H9 (cell line): Measurements from ENCODE around the gene CACNA1F. TPM values are rescaled to one million over a fixed set of nuclear protein-coding genes. Genes with fewer than 3 reads are reported as not detected.

Experiments used
- DNase-seq: peaks from one replicate; pipeline ENCODE4 v3.0.0-alpha.2; 2017
- H2AFZ ChIP-seq: one replicate; pipeline ENCODE4 v1.6.1; 2013; ENCODE audit warnings: mild to moderate bottlenecking, low read length, control low read depth, moderate library complexity
- H2AK5ac ChIP-seq: 2 replicates; pipeline ENCODE4 v1.6.1; 2013; ENCODE audit warnings: low read length, control low read depth, mixed read lengths; ENCODE audit not compliant: insufficient read length
- H2BK120ac ChIP-seq: one replicate; pipeline ENCODE4 v1.6.1; 2013; ENCODE audit warnings: low read depth, mild to moderate bottlenecking, low read length, control low read depth, inconsistent platforms; ENCODE audit not compliant: poor library complexity, severe bottlenecking
- H2BK12ac ChIP-seq: 2 replicates; pipeline ENCODE4 v1.6.1; 2013; ENCODE audit warnings: low read length, control low read depth, mixed read lengths, low read depth; ENCODE audit not compliant: insufficient read length
- H2BK15ac ChIP-seq: 2 replicates; pipeline ENCODE4 v1.6.1; 2013; ENCODE audit warnings: low read depth, low read length, control low read depth
- H2BK20ac ChIP-seq: one replicate; pipeline ENCODE4 v1.6.1; 2013; ENCODE audit warnings: low read depth, mild to moderate bottlenecking, low read length, control low read depth, inconsistent platforms; ENCODE audit not compliant: poor library complexity, severe bottlenecking
- H2BK5ac ChIP-seq: 2 replicates; pipeline ENCODE4 v1.6.1; 2013; ENCODE audit warnings: low read length, control low read depth, mixed read lengths; ENCODE audit not compliant: insufficient read length
- H3K14ac ChIP-seq: 2 replicates; pipeline ENCODE4 v1.6.1; 2013; ENCODE audit warnings: low read length, control low read depth; ENCODE audit not compliant: insufficient read depth
- H3K18ac ChIP-seq: 2 replicates; pipeline ENCODE4 v1.6.1; 2013; ENCODE audit warnings: low read depth, mild to moderate bottlenecking, mixed read lengths, low read length, control low read depth; ENCODE audit not compliant: insufficient read length
- H3K23ac ChIP-seq: 2 replicates; pipeline ENCODE4 v1.6.1; 2013; ENCODE audit warnings: low read length, control low read depth, mixed read lengths, low read depth; ENCODE audit not compliant: insufficient read length
- H3K23me2 ChIP-seq: 2 replicates; pipeline ENCODE4 v1.6.1; 2013; ENCODE audit warnings: low read depth, mild to moderate bottlenecking, mixed read lengths, low read length, control low read depth; ENCODE audit not compliant: insufficient read length, poor library complexity, severe bottlenecking
- H3K27ac ChIP-seq: 2 replicates; pipeline ENCODE4 v1.5.1; 2013; ENCODE audit warnings: low read length, control low read depth, mixed read lengths, low read depth; ENCODE audit not compliant: insufficient read length
- H3K27me3 ChIP-seq: 2 replicates; pipeline ENCODE4 v1.6.1; 2013; ENCODE audit warnings: low read length, control low read depth, inconsistent platforms; ENCODE audit not compliant: insufficient read depth
- H3K4ac ChIP-seq: 2 replicates; pipeline ENCODE4 v1.6.1; 2013; ENCODE audit warnings: low read depth, mild to moderate bottlenecking, control low read depth, inconsistent platforms, low read length, moderate library complexity
- H3K4me1 ChIP-seq: 2 replicates; pipeline ENCODE4 v1.6.1; 2013; ENCODE audit warnings: low read length, control low read depth, inconsistent platforms; ENCODE audit not compliant: insufficient read depth
- H3K4me2 ChIP-seq: 2 replicates; pipeline ENCODE4 v1.6.1; 2013; ENCODE audit warnings: low read length, control low read depth, mixed read lengths; ENCODE audit not compliant: insufficient read length, insufficient read depth
- H3K56ac ChIP-seq: 2 replicates; pipeline ENCODE4 v1.6.1; 2013; ENCODE audit warnings: low read depth, mild to moderate bottlenecking, mixed read lengths, low read length, control low read depth; ENCODE audit not compliant: insufficient read length
- H3K79me1 ChIP-seq: 2 replicates; pipeline ENCODE4 v1.6.1; 2013; ENCODE audit warnings: low read depth, mild to moderate bottlenecking, moderate library complexity, low read length, control low read depth, inconsistent platforms; ENCODE audit not compliant: insufficient read depth, poor library complexity, severe bottlenecking
- H3K79me2 ChIP-seq: 2 replicates; pipeline ENCODE4 v1.6.1; 2013; ENCODE audit warnings: low read length, control low read depth, inconsistent platforms; ENCODE audit not compliant: insufficient read depth
- H3K9ac ChIP-seq: 2 replicates; pipeline ENCODE4 v1.6.1; 2013; ENCODE audit warnings: low read length, control low read depth, mixed read lengths; ENCODE audit not compliant: insufficient read length; ENCODE audit errors: extremely low read depth
- H3K9me3 ChIP-seq: one replicate; pipeline ENCODE4 v1.6.1; 2013; ENCODE audit warnings: low read depth, low read length, inconsistent platforms; ENCODE audit not compliant: control insufficient read depth
- H3T11ph ChIP-seq: one replicate; pipeline ENCODE4 v1.6.1; 2013; ENCODE audit warnings: mild to moderate bottlenecking, low read length, control low read depth, inconsistent platforms
- H4K20me1 ChIP-seq: one replicate; pipeline ENCODE4 v1.6.1; 2013; ENCODE audit not compliant: control insufficient read depth, insufficient read length, insufficient read depth
- H4K5ac ChIP-seq: 2 replicates; pipeline ENCODE4 v1.6.1; 2013; ENCODE audit warnings: low read depth, mild to moderate bottlenecking, mixed read lengths, low read length, control low read depth; ENCODE audit not compliant: insufficient read length
- H4K8ac ChIP-seq: replicated peaks from 2 replicates; pipeline ENCODE4 v1.6.1; 2013; ENCODE audit warnings: low read length, control low read depth, mixed read lengths, low read depth; ENCODE audit not compliant: insufficient read length
- H4K91ac ChIP-seq: 2 replicates; pipeline ENCODE4 v1.6.1; 2013; ENCODE audit warnings: low read depth, mild to moderate bottlenecking, moderate library complexity, mixed read lengths, low read length, control low read depth; ENCODE audit not compliant: insufficient read length
- H3K27ac Mint-ChIP-seq, 3 experiments: 2 replicates in 2 of 3; 3 replicates in 1 of 3; pipeline ENCODE4 v1.8.0; 2020 to 2021; ENCODE audit warnings: mixed read lengths in 3 of 3, mild to moderate bottlenecking in 1 of 3, moderate library complexity in 1 of 3
- H3K27me3 Mint-ChIP-seq: 2 replicates; pipeline ENCODE4 v1.8.0; 2021; ENCODE audit warnings: low read depth, mild to moderate bottlenecking, moderate library complexity, mixed read lengths
- H3K36me3 Mint-ChIP-seq, 3 experiments: 2 replicates in 2 of 3; 3 replicates in 1 of 3; pipeline ENCODE4 v1.8.0; 2020 to 2021; ENCODE audit warnings: low read depth in 3 of 3, mixed read lengths in 3 of 3; ENCODE audit not compliant: insufficient read depth in 1 of 3
- H3K4me1 Mint-ChIP-seq, 2 experiments: 2 replicates each; pipeline ENCODE4 v1.8.0; 2020; ENCODE audit warnings: mixed read lengths in 2 of 2
- H3K4me3 Mint-ChIP-seq, 2 experiments: 2 replicates in 1 of 2; 3 replicates in 1 of 2; pipeline ENCODE4 v1.8.0; 2020 to 2021; ENCODE audit warnings: mild to moderate bottlenecking in 2 of 2, mixed read lengths in 2 of 2, moderate library complexity in 1 of 2
- H3K9me3 Mint-ChIP-seq, 2 experiments: 2 replicates in 1 of 2; 3 replicates in 1 of 2; pipeline ENCODE4 v1.8.0; 2020; ENCODE audit warnings: mild to moderate bottlenecking in 2 of 2, mixed read lengths in 2 of 2, moderate library complexity in 1 of 2
- WGBS: extraction: QIAGEN DNeasy Blood & Tissue Kit; methylation state at CpG from one replicate; pipeline ENCODE4 v1.1.7; 2013; ENCODE audit warnings: missing lambda C conversion rate, low lambda C conversion rate, mixed read lengths; ENCODE audit not compliant: insufficient read length; ENCODE audit errors: extremely low coverage; 5-methylcytosine and 5-hydroxymethylcytosine counted together
- total RNA-seq: library from RNA; stranded (reverse); gene quantifications from 2 replicates; pipeline ENCODE4 v1.2.1, GENCODE V29; 2021
- TF ChIP-seq, protein P1 (sequence below): fragments of 200-600 bp; sonication (generic); conservative IDR thresholded peaks from 3 replicates; pipeline ENCODE4 v1.8.0; 2021; ENCODE audit warnings: antibody characterized with exemption, mild to moderate bottlenecking

Gene CACNA1F
- total RNA-seq, 1 experiment from 2014 or later = 1.4 TPM

GRCh38 chrX:49277535-49277830 is 44.3 kb upstream of the CACNA1F start:
- H2BK5ac ChIP-seq = no peak overlapping the region
- H3K4ac ChIP-seq = no peak overlapping the region
- no peak overlapping the region for H3K23ac ChIP-seq
- no peaks in the 10 kb centered on the region for H3K27me3 ChIP-seq
- H2BK20ac ChIP-seq = no peak overlapping the region
- peaks cover 3 to 23% (median 13%) of the 10 kb centered on the region in 3 experiments for H3K36me3 Mint-ChIP-seq
- no peaks in the 10 kb centered on the region for H3K23me2 ChIP-seq
- no CpG with 5 or more reads among the region's 3 CpGs for WGBS
- no peak overlapping the region for H3K27ac ChIP-seq
- DNase-seq = no peak
- H2AK5ac ChIP-seq = no peak overlapping the region
- H4K5ac ChIP-seq = no peak overlapping the region
- H4K20me1 ChIP-seq = no peaks in the 10 kb centered on the region
- H3T11ph ChIP-seq = no peak overlapping the region
- H3K79me2 ChIP-seq = peaks cover 4% of the 10 kb centered on the region; the same call in 1 of the 2 replicates
- H3K56ac ChIP-seq = no peak overlapping the region
- peaks cover 71 to 80% of the 10 kb centered on the region in 2 experiments for H3K9me3 Mint-ChIP-seq
- H3K27ac Mint-ChIP-seq = peak overlapping the region in 1 of 3 experiments; percentile 0; a peak in 1 of 7 replicates
- H3K9ac ChIP-seq = no peak overlapping the region
- peaks cover 61% of the 10 kb centered on the region for H3K9me3 ChIP-seq
- no peaks in the 10 kb centered on the region for H3K79me1 ChIP-seq
- no peak overlapping the region for H3K4me3 Mint-ChIP-seq
- H3K14ac ChIP-seq = no peak overlapping the region
- no peak overlapping the region for H2BK12ac ChIP-seq
- H3K4me2 ChIP-seq = no peak overlapping the region
- H4K8ac ChIP-seq = no peak overlapping the region
- no peak overlapping the region for H2AFZ ChIP-seq
- no peak overlapping the region for H2BK15ac ChIP-seq
- no peak overlapping the region for H2BK120ac ChIP-seq
- TF ChIP-seq, protein P1, sequence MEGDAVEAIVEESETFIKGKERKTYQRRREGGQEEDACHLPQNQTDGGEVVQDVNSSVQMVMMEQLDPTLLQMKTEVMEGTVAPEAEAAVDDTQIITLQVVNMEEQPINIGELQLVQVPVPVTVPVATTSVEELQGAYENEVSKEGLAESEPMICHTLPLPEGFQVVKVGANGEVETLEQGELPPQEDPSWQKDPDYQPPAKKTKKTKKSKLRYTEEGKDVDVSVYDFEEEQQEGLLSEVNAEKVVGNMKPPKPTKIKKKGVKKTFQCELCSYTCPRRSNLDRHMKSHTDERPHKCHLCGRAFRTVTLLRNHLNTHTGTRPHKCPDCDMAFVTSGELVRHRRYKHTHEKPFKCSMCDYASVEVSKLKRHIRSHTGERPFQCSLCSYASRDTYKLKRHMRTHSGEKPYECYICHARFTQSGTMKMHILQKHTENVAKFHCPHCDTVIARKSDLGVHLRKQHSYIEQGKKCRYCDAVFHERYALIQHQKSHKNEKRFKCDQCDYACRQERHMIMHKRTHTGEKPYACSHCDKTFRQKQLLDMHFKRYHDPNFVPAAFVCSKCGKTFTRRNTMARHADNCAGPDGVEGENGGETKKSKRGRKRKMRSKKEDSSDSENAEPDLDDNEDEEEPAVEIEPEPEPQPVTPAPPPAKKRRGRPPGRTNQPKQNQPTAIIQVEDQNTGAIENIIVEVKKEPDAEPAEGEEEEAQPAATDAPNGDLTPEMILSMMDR = no peak
- peaks cover 12 to 16% of the 10 kb centered on the region in 2 experiments for H3K4me1 Mint-ChIP-seq
- H4K91ac ChIP-seq = no peak overlapping the region
- no peaks in the 10 kb centered on the region for H3K27me3 Mint-ChIP-seq
- no peak overlapping the region for H3K18ac ChIP-seq
- no peaks in the 10 kb centered on the region for H3K4me1 ChIP-seq
